Measurements from ENCODE around the gene ITFG2.
"Not testable (repeated sequence)": the region's sequence is repeated elsewhere in the genome, so short reads cannot be mapped to it uniquely, and the experiment has no call there.

DNA sequence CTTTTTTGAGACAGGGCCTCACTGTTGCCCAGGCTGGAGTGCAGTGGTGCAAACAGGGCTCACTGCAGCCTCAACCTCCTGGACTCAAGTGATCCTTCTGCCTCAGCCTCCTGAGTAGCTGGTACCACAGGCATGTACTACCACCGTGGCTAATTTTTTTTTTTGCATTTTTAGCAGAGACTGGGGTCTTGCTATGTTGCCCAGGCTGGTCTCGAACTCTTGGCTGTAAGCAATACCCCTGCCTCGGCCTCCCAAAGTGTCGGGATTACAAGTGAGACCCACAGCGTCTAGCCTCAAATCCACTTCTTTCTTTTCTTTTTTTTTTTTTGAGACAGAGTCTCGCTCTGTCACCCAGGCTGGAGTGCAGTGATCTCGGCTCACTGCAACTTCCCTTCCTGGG lies 50.9 kb downstream of the ITFG2 start:
- TF ChIP-seq POLR2A (IDR thresholded peaks at IDR 0.05), result not testable (repeated sequence)
- TF ChIP-seq, protein P1, sequence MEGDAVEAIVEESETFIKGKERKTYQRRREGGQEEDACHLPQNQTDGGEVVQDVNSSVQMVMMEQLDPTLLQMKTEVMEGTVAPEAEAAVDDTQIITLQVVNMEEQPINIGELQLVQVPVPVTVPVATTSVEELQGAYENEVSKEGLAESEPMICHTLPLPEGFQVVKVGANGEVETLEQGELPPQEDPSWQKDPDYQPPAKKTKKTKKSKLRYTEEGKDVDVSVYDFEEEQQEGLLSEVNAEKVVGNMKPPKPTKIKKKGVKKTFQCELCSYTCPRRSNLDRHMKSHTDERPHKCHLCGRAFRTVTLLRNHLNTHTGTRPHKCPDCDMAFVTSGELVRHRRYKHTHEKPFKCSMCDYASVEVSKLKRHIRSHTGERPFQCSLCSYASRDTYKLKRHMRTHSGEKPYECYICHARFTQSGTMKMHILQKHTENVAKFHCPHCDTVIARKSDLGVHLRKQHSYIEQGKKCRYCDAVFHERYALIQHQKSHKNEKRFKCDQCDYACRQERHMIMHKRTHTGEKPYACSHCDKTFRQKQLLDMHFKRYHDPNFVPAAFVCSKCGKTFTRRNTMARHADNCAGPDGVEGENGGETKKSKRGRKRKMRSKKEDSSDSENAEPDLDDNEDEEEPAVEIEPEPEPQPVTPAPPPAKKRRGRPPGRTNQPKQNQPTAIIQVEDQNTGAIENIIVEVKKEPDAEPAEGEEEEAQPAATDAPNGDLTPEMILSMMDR (IDR thresholded peaks at IDR 0.05), result not testable (repeated sequence)

Data from breast epithelium (tissue), 3 donors.